Stimulated activated CD8-positive, alpha-beta memory T cell treated with anti-CD3 and anti-CD28 coated beads, Interleukin-15, amount 100 ng/mL, for 48 hours (primary cell): Measurements from ENCODE around the gene GMPPB.
"Not testable (repeated sequence)": the region's sequence is repeated elsewhere in the genome, so short reads cannot be mapped to it uniquely, and the experiment has no call there.

Source experiments
- DNase-seq, 2 donors: peaks; one replicate each; pipeline ENCODE4 v3.0.0-alpha.2; 2020; ENCODE audit warnings: low read depth in 2 of 2

Gene GMPPB

GRCh38 chr3:49689908-49690624 lies 33.7 kb downstream of the GMPPB start:
- not testable (repeated sequence) for DNase-seq

- DNase-seq, result peak; percentile 85 to 89
These were observed 34.5 kb downstream of the GMPPB start, which contains the start of the genes MST1 and RNF123 for GRCh38 chr3:49689046-49689907. TSS of gene MST1 (minus strand) at chr3:49689474. CDS start at chr3:49688691, 783 bp downstream. TSS of gene RNF123 (plus strand) at chr3:49689557. CDS start at chr3:49691166, 1,609 bp downstream.

- not testable (repeated sequence) for DNase-seq
These were observed 35.3 kb downstream of the GMPPB start for GRCh38 chr3:49688338-49689045.

- not testable (repeated sequence) for DNase-seq
These were observed 36.3 kb downstream of the GMPPB start for GRCh38 chr3:49687424-49687795.

DNA sequence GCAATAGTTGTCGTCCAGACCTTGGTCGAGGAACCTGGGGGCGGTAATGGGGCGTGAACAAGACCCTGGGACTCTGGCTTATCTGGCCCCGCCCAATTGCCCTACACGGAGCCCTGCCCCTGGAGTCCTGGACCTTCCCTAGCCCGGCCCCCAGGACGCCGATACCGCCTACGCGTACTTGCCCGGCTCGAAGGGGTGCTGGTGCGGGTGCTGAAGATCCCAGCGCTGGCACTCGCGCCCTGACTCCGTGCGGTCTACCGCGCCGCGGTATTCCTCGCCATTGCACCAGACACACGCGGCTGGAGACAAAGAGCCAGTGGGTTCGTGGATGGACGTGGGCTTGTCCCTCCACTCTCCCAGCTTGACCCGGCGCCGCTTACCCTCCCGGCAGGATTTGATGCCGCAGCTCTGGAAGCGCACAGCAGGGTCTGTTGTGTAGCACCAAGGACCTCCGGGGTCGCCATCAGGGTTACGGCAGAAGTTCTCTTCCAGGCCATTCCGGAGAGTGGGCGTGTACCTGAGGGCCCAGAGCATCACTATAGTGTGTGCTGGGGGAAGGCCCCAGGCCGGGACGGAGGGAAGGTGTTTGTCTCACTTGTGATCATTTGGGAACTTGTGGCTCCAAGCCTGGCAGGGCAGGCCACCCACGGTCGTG lies 36.9 kb downstream of the GMPPB start:
- DNase-seq, result peak; percentile 43 to 48

DNA sequence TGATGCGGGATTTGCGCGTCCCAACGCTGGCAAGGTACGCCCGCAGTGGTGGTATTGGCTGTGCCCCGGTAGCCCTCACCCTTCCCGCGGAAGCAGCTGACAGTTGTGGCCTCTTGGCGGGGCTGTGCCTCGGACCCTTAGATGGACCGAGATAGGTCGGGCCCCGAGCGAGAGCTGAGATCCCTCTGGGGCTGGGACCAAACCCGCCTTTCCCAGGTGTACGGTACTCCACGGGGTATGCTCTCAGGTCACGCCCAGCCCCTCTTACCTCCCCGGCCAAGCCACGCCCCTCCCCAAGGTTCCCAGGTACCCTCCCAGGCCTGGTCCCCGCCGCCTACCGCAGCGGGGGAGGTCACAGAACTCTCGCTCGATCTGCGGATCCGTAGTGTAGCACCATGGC lies 37.4 kb downstream of the GMPPB start:
- not testable (repeated sequence) for DNase-seq

- not testable (repeated sequence) for DNase-seq
These were observed 37.9 kb downstream of the GMPPB start for GRCh38 chr3:49685846-49686245.

- DNase-seq, result not testable (repeated sequence)
These were observed 38.6 kb downstream of the GMPPB start for GRCh38 chr3:49685103-49685502.

GRCh38 chr3:49684453-49684852 lies 39.3 kb downstream of the GMPPB start:
- not testable (repeated sequence) for DNase-seq

- no peak for DNase-seq
These were observed 40.6 kb downstream of the GMPPB start for GRCh38 chr3:49683162-49683561.

DNA sequence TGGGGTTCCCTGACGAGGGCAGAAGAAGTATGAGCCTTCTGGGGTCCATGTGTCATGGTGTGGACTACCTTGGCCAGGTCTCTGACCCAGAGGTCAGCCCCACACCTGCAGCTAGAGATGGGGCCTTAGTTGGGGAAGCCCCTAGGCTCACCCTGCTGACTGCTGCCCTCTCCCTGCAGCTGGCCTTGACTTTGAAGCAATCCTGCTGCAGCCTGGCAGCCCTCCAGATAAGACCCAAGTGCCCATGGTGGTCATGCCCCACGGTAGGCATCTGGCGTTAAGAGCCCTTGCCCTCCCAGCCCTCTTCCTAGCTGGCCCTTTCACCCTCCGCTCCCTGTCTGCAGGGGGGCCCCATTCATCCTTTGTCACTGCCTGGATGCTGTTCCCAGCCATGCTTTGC lies 42.2 kb downstream of the GMPPB start:
- DNase-seq, result no peak

DNA sequence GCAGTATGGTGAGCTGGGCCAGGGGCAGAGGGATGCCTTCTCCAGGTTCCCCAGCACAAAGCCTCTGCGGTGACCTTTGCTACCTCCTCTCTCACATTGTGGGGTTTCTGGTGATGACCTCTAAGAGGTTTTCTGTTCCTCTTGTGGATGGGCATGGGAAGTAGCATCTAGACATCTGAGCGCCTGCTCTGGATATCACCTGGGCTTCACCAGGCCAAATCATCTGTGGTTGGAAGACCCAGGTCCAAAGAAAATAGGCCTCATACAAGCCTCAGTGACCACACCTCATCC lies 42.6 kb downstream of the GMPPB start:
- DNase-seq, result no peak

- no peak for DNase-seq
These were observed 43.1 kb downstream of the GMPPB start for GRCh38 chr3:49680493-49681231.

GRCh38 chr3:49675912-49676311 lies 47.8 kb downstream of the GMPPB start:
- no peak for DNase-seq

DNA sequence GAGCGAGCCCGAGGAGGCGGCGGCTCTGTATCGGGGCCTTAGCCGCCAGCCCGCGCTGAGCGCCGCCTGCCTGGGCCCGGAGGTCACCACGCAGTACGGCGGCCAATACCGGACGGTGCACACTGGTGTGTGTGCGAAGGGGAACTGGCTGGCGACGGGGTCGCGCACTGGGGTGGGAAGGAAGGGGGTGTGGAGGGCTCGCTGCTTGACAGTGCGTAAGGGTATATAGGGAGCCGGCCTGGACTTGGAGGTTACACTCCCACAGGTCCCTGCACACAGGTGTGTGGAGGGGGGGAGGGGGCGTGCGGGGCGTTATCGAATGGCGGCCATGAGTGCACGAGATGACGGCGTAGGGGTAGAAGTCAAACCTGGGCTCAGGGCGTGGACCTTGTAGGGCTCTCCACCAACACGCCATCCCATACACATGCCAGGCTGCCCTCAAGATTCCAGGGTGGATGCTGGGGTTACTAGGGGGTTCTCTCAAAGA lies 49.2 kb downstream of the GMPPB start:
- DNase-seq, result no peak

- DNase-seq, result peak; percentile 99
These were observed 49.8 kb downstream of the GMPPB start, which contains the start of gene APEH for GRCh38 chr3:49673715-49674496. TSS of gene APEH (plus strand) at chr3:49674351. CDS start at chr3:49674402, 51 bp downstream.

DNA sequence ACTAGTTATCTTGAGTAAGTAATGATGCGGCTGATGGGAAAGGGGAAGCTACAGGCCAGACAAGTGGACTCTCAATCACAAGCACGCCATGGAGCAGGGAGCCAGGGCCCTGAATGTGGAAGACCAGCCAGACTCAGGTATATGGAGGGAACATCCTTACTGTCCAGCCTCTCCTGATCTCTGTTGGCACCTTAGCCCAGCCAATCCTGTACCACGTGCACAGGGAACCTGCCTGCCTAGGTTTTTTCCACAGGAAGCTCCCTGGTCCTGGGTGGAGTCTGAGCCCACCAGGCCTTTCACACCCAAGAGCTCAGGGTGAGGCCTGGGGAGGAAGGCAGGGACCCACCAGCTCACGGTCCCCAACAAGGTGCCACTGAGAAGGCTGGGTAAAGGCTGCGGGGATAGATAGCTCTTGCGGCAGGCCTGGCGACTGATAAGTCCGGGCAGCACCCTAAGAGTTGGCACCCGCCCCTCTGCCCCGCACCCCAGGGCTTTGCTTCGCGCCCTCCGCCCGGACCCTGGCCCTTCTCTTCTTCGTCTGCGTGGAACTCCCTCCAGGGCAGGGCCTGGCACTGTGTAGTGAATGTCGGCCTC lies 50.5 kb downstream of the GMPPB start:
- peak; percentile 15 to 29 for DNase-seq

GRCh38 chr3:49671291-49672288 lies 52.2 kb downstream of the GMPPB start:
- peak; percentile 40 to 61 for DNase-seq
